H1 (cell line): ENCODE data around the gene CDC42BPB. TPM values are rescaled to one million over a fixed set of nuclear protein-coding genes. Genes with fewer than 3 reads are reported as not detected.

Source experiments
- CHD1 ChIP-seq: IDR thresholded peaks from 2 replicates; pipeline ENCODE4 v1.6.1; 2012; ENCODE audit warnings: low read depth, low read length, improper control_type of control experiment
- SP1 ChIP-seq: IDR thresholded peaks from 2 replicates; pipeline ENCODE4 v1.6.1; 2011; ENCODE audit warnings: low read depth, low read length
- TAF1 ChIP-seq: IDR thresholded peaks from 2 replicates; pipeline ENCODE4 v1.6.1; 2011; ENCODE audit warnings: mild to moderate bottlenecking, low read depth, low read length
- USF2 ChIP-seq: IDR thresholded peaks from 2 replicates; pipeline ENCODE4 v1.6.1; 2011; ENCODE audit warnings: low read length, improper control_type of control experiment
- polyA plus RNA-seq, 7 experiments: library from polyadenylated mRNA; depleted of rRNA in 3 of 7; stranded (reverse) in 5 of 7; unstranded in 2 of 7; fragments of >200 nt in 5 of 7; fragments of 200-250 nt in 2 of 7; gene quantifications; 1 replicate in 5 of 7; 2 replicates in 1 of 7; 4 replicates in 1 of 7; pipeline versions ENCODE4 v1.2.1 to v1.2.3, GENCODE V29; 2011 to 2013; ENCODE audit warnings: missing spikeins in 2 of 7, mixed read lengths in 2 of 7
- total RNA-seq: library from RNA; stranded (reverse); fragmentation: NEBNext Ultra II Directional; extraction: Animal tissue kit (Norgen Biotek cat#: 25700); gene quantifications from 2 replicates; pipeline ENCODE4 v1.2.1, GENCODE V29; 2021
- TF ChIP-seq, protein P1 (sequence below): IDR thresholded peaks from 2 replicates; pipeline ENCODE4 v1.6.1; 2012; ENCODE audit warnings: low read length, inconsistent platforms

Gene CDC42BPB
- total and polyA plus RNA-seq, 2 of the 8 experiments (the other 6 are each of a cell fraction or from before 2014, with no cell fraction given): 51.2 to 88.2 TPM

DNA sequence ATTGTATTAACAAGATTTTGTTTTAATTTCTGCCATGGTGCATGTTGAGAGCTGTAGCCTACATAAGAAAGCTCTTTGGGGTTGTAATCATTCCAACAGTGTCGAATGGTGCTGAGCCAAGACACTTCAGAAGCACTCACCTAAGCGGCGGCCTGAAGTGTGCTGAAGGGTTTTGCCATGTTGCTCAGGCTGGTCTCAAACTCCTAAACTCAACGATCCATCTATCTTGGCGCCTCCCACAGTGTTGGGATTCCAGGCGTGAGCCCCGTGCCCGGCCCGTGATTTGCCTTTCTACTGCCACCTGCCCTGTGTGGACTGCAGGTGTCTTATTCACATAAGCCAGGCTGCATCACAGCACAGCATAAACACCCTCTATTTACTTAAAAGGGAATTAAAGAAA is 86.0 kb downstream of the CDC42BPB start (continued):
- TF ChIP-seq, protein P1, sequence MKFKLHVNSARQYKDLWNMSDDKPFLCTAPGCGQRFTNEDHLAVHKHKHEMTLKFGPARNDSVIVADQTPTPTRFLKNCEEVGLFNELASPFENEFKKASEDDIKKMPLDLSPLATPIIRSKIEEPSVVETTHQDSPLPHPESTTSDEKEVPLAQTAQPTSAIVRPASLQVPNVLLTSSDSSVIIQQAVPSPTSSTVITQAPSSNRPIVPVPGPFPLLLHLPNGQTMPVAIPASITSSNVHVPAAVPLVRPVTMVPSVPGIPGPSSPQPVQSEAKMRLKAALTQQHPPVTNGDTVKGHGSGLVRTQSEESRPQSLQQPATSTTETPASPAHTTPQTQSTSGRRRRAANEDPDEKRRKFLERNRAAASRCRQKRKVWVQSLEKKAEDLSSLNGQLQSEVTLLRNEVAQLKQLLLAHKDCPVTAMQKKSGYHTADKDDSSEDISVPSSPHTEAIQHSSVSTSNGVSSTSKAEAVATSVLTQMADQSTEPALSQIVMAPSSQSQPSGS: no peak
- TF ChIP-seq CHD1: no peak
- no peak for TF ChIP-seq TAF1
- no peak for TF ChIP-seq SP1
- no peak for TF ChIP-seq USF2
